Measurements from ENCODE around the gene STRN3.
"Not testable (repeated sequence)": the region's sequence is repeated elsewhere in the genome, so short reads cannot be mapped to it uniquely, and the experiment has no call there.

The STRN3 gene

DNA sequence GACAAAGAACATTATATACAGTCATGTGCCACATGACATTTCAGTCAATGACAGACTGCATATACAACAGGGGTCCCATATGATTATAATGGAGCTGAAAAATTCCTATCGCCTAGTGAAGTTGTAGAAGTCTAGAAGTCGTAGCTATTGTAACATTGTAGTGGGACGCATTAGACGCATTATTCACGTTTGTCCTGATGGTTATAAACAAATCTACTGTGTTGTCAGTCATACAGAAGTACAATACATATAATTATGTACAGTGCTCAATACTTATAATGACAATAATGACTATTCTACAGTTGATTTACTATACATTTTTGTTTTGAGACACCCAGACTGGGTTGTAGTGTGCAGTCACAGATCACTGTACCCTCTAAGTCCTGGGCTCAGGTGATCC lies 64.8 kb downstream of the STRN3 start:
- Mint-ChIP-seq H3K27ac (no peak overlapping the region), H3K4me1 (ENCODE audit: low read depth) (peaks cover 7% of the 10 kb centered on the region), H3K36me3 (ENCODE audit: low read depth) (peaks cover 33% of the 10 kb centered on the region), H3K4me3 (no peak overlapping the region), H3K9me3 (peaks cover 11% of the 10 kb centered on the region), H3K27me3 (ENCODE audit: low read depth) (no peaks in the 10 kb centered on the region)
- no peak for DNase-seq (ENCODE audit: low spot score)

GRCh38 chr14:30960216-30960615 lies 66.0 kb downstream of the STRN3 start:
- H3K27me3 Mint-ChIP-seq (ENCODE audit: low read depth) = no peaks in the 10 kb centered on the region
- H3K9me3 Mint-ChIP-seq = peaks cover 3% of the 10 kb centered on the region
- H3K27ac Mint-ChIP-seq = peak overlapping the region; percentile 29
- no peak overlapping the region for H3K4me3 Mint-ChIP-seq
- H3K36me3 Mint-ChIP-seq (ENCODE audit: low read depth) = peaks cover 28% of the 10 kb centered on the region
- peaks cover 5% of the 10 kb centered on the region for H3K4me1 Mint-ChIP-seq (ENCODE audit: low read depth)
- no peak for DNase-seq (ENCODE audit: low spot score)

DNA sequence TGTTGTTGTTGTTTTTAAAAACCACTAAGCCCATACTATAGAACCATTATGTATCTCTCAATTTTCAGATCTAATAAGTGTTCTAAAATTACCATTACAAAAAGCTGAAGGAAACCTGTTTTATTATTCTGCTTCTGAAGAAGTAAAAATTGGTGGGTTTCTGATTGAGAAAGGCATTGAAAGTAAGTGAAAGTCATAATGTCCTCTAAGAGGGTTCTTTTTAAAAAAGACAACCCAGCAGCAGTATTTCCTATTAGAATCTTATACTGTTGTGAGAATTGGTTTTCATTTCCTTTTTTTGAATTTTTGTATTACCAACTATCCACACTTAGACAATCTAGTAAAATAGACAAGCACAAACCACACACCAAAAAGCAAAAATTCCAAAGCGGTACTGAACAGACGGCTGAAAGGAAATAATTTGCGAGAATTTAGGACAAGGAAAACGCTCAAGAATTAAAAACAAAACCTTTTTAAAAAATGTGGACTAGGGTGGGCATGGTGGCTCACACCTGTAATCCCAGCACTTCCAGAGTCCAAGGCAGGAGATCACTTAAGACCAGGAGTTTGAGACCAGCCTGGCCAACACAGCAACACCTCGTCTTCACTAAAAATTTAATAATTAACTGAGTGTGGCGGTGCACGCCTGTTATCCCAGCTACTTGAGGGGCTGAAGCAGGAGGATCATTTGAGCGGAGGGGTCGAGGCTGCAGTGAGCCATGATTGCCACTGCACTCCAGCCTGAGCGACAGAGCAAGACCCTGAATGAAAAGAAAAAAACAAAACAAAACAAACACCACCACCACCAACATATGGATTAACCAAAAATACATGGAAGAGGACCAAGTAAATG lies 67.4 kb downstream of the STRN3 start:
- Mint-ChIP-seq H3K27me3 (ENCODE audit: low read depth) (no peaks in the 10 kb centered on the region), H3K27ac (no peak overlapping the region), H3K4me1 (ENCODE audit: low read depth) (peaks cover 5% of the 10 kb centered on the region), H3K4me3 (no peak overlapping the region), H3K36me3 (ENCODE audit: low read depth) (peaks cover 19% of the 10 kb centered on the region), H3K9me3 (no peaks in the 10 kb centered on the region)
- no peak for DNase-seq (ENCODE audit: low spot score)

- peaks cover 5% of the 10 kb centered on the region for H3K4me1 Mint-ChIP-seq (ENCODE audit: low read depth)
- H3K4me3 Mint-ChIP-seq = no peak overlapping the region
- H3K27me3 Mint-ChIP-seq (ENCODE audit: low read depth) = no peaks in the 10 kb centered on the region
- H3K9me3 Mint-ChIP-seq = no peaks in the 10 kb centered on the region
- H3K36me3 Mint-ChIP-seq (ENCODE audit: low read depth) = peaks cover 15% of the 10 kb centered on the region
- H3K27ac Mint-ChIP-seq = no peak overlapping the region
- DNase-seq (ENCODE audit: low spot score) = no peak
Observed at GRCh38 chr14:30957813-30958370, 68.3 kb downstream of the STRN3 start.

- no peak for DNase-seq (ENCODE audit: low spot score)
- H3K27ac Mint-ChIP-seq = no peak overlapping the region
- H3K4me3 Mint-ChIP-seq = no peak overlapping the region
- peaks cover 6% of the 10 kb centered on the region for H3K4me1 Mint-ChIP-seq (ENCODE audit: low read depth)
- no peaks in the 10 kb centered on the region for H3K27me3 Mint-ChIP-seq (ENCODE audit: low read depth)
- H3K9me3 Mint-ChIP-seq = no peaks in the 10 kb centered on the region
- H3K36me3 Mint-ChIP-seq (ENCODE audit: low read depth) = peaks cover 29% of the 10 kb centered on the region
Observed at GRCh38 chr14:30949651-30950050, 76.5 kb downstream of the STRN3 start.

- no peaks in the 10 kb centered on the region for H3K27me3 Mint-ChIP-seq (ENCODE audit: low read depth)
Observed at GRCh38 chr14:30943694-30944093, 82.5 kb downstream of the STRN3 start.

DNA sequence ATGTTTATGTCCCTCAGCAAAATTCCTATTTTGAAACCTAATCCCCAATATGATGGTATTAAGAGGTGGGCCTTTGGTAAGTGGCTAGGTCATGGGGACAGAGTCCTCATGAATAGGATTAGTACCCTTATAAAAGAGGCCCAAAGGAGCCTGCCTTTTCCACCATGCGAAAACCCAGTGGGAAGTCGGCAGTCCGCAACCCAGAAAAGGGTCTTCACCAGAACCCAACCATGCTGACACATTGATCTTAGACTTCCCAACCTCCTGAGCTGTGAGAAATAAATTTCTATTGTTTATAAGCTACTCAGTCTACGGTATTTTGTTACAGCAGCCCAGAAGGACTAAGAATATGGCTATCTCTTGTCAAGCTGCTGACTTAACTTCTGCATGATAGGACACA lies 85.3 kb downstream of the STRN3 start:
- Mint-ChIP-seq H3K27ac (no peak overlapping the region), H3K36me3 (ENCODE audit: low read depth) (peaks cover 13% of the 10 kb centered on the region), H3K27me3 (ENCODE audit: low read depth) (no peaks in the 10 kb centered on the region), H3K9me3 (no peaks in the 10 kb centered on the region), H3K4me3 (no peak overlapping the region), H3K4me1 (ENCODE audit: low read depth) (no peaks in the 10 kb centered on the region)
- DNase-seq (ENCODE audit: low spot score) = no peak

More at GRCh38 chr14:30943694-30944093, 82.5 kb downstream of the STRN3 start:
- Mint-ChIP-seq H3K27ac (no peak overlapping the region), H3K4me3 (no peak overlapping the region), H3K4me1 (ENCODE audit: low read depth) (no peaks in the 10 kb centered on the region), H3K36me3 (ENCODE audit: low read depth) (peaks cover 19% of the 10 kb centered on the region), H3K9me3 (no peaks in the 10 kb centered on the region)
- no peak for DNase-seq (ENCODE audit: low spot score)

GRCh38 chr14:30938617-30939016 lies 87.6 kb downstream of the STRN3 start:
- Mint-ChIP-seq H3K27ac (no peak overlapping the region), H3K27me3 (ENCODE audit: low read depth) (no peaks in the 10 kb centered on the region), H3K36me3 (ENCODE audit: low read depth) (peaks cover 16% of the 10 kb centered on the region), H3K9me3 (no peaks in the 10 kb centered on the region), H3K4me1 (ENCODE audit: low read depth) (no peaks in the 10 kb centered on the region), H3K4me3 (no peak overlapping the region)
- DNase-seq (ENCODE audit: low spot score) = no peak

- no peak for DNase-seq (ENCODE audit: low spot score)
- peaks cover 17% of the 10 kb centered on the region for H3K36me3 Mint-ChIP-seq (ENCODE audit: low read depth)
- no peaks in the 10 kb centered on the region for H3K27me3 Mint-ChIP-seq (ENCODE audit: low read depth)
- H3K4me3 Mint-ChIP-seq = no peak overlapping the region
- no peaks in the 10 kb centered on the region for H3K4me1 Mint-ChIP-seq (ENCODE audit: low read depth)
- H3K9me3 Mint-ChIP-seq = no peaks in the 10 kb centered on the region
- H3K27ac Mint-ChIP-seq = no peak overlapping the region
Observed at GRCh38 chr14:30935445-30935844, 90.7 kb downstream of the STRN3 start.

DNA sequence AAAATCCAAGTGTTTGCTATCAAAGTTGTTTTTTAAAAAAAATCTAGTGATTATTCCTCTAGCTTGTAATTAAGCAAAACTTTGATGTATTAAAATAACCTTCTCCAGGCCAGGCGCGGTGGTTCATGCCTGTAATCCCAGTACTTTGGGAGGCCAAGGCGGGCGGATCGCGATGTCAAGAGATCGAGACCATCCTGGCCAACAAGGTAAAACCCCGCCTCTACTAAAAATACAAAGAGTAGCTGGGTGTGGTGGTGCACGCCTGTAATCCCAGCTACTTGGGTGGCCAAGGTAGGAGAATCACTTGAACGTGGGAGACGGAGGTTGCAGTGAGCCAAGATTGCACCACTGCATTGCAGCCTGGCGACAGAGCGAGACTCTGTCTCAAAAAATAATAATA lies 92.2 kb downstream of the STRN3 start:
- H3K27me3 Mint-ChIP-seq (ENCODE audit: low read depth); H3K9me3 Mint-ChIP-seq; H3K4me3 Mint-ChIP-seq; H3K27ac Mint-ChIP-seq; H3K4me1 Mint-ChIP-seq (ENCODE audit: low read depth); DNase-seq (ENCODE audit: low spot score): not testable (repeated sequence)
- H3K36me3 Mint-ChIP-seq (ENCODE audit: low read depth) = peaks cover 17% of the 10 kb centered on the region

DNA sequence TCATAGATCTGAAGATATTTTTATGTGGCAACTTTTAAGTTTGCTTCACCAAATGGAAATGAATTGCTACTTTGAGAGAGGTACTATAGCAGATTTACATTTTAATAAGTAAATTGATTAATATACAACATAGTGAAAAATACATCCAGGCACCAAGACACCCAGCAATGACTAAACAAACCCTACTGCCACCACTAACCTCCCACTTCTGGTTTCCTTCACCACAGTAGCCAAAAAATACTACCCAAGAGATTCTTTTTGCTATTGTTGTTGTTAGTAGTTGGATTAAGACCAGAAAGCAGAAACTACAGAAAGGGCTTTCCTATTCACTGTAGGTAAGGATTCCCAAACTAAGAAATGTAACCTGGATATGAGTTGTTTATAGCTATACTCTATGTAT lies 97.7 kb downstream of the STRN3 start:
- Mint-ChIP-seq H3K27ac (no peak overlapping the region), H3K36me3 (ENCODE audit: low read depth) (peaks cover 6% of the 10 kb centered on the region), H3K9me3 (no peaks in the 10 kb centered on the region)

GRCh38 chr14:30925254-30925653 lies 100.9 kb downstream of the STRN3 start:
- Mint-ChIP-seq H3K9me3 (no peaks in the 10 kb centered on the region), H3K4me1 (ENCODE audit: low read depth) (peaks cover 16% of the 10 kb centered on the region), H3K27ac (no peak overlapping the region), H3K27me3 (ENCODE audit: low read depth) (no peaks in the 10 kb centered on the region), H3K36me3 (ENCODE audit: low read depth) (peaks cover 9% of the 10 kb centered on the region), H3K4me3 (no peak overlapping the region)
- DNase-seq (ENCODE audit: low spot score) = no peak

More for the DNA sequence above, 97.7 kb downstream of the STRN3 start:
- no peaks in the 10 kb centered on the region for H3K27me3 Mint-ChIP-seq (ENCODE audit: low read depth)
- peak; percentile 15 for DNase-seq (ENCODE audit: low spot score)
- peaks cover 7% of the 10 kb centered on the region for H3K4me1 Mint-ChIP-seq (ENCODE audit: low read depth)
- no peak overlapping the region for H3K4me3 Mint-ChIP-seq

DNA sequence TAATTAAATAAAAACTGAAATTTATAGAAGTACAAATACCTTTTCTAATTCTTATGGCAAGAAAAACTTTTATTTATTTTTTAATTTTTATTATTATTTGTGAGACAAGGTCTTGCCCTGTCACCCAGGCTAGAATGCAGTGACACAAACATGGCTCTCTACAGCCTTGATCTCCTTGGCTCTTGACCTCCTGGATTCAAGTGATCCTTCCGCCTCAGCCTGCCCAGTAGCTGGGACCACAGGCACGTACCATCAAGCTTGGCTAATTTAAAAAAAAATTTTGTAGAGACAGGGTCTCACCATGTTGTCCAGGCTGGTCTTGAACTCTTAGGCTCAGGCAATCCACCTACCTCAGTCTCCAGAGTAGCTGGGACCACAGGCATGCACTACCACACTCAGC lies 104.4 kb downstream of the STRN3 start:
- DNase-seq (ENCODE audit: low spot score) = no peak
- Mint-ChIP-seq H3K4me3 (no peak overlapping the region), H3K27ac (no peak overlapping the region), H3K9me3 (no peaks in the 10 kb centered on the region), H3K36me3 (ENCODE audit: low read depth) (peaks cover 18% of the 10 kb centered on the region), H3K4me1 (ENCODE audit: low read depth) (peaks cover 9% of the 10 kb centered on the region), H3K27me3 (ENCODE audit: low read depth) (no peaks in the 10 kb centered on the region)

- Mint-ChIP-seq H3K36me3 (ENCODE audit: low read depth) (peaks cover 19% of the 10 kb centered on the region), H3K9me3 (no peaks in the 10 kb centered on the region), H3K4me1 (ENCODE audit: low read depth) (peaks cover 9% of the 10 kb centered on the region), H3K27me3 (ENCODE audit: low read depth) (no peaks in the 10 kb centered on the region), H3K4me3 (no peak overlapping the region), H3K27ac (no peak overlapping the region)
- DNase-seq (ENCODE audit: low spot score) = no peak
Observed at GRCh38 chr14:30921305-30921704, 104.9 kb downstream of the STRN3 start.
